GM18870 (cell line): ENCODE measurements around the gene ENOX2.

Experiments
- ATAC-seq: cut with Tn5 transposase; IDR thresholded peaks from one replicate; pipeline ENCODE4 v1.9.1; 2021; ENCODE audit warnings: moderate library complexity; ENCODE audit not compliant: unreplicated experiment

ENOX2 gene

GRCh38 chrX:130704053-130705038 is 198.7 kb downstream of the ENOX2 start:
- no peak for ATAC-seq

GRCh38 chrX:130702867-130703707 is 199.9 kb downstream of the ENOX2 start:
- ATAC-seq, result no peak

- ATAC-seq, result no peak
Observed at GRCh38 chrX:130700629-130701028, 202.4 kb downstream of the ENOX2 start.

- ATAC-seq, result no peak
Observed at GRCh38 chrX:130699618-130700017, 203.4 kb downstream of the ENOX2 start.

GRCh38 chrX:130696542-130696941 is 206.5 kb downstream of the ENOX2 start:
- no peak for ATAC-seq

- ATAC-seq, result no peak
Observed at GRCh38 chrX:130695931-130696330, 207.1 kb downstream of the ENOX2 start.

GRCh38 chrX:130694983-130695382 is 208.0 kb downstream of the ENOX2 start:
- no peak for ATAC-seq

GRCh38 chrX:130691576-130691975 is 211.4 kb downstream of the ENOX2 start:
- ATAC-seq, result no peak

- ATAC-seq, result no peak
Observed at GRCh38 chrX:130688360-130688759, 214.6 kb downstream of the ENOX2 start.

GRCh38 chrX:130682990-130683389 is 220.0 kb downstream of the ENOX2 start:
- ATAC-seq, result no peak

- ATAC-seq, result no peak
Observed at GRCh38 chrX:130680164-130681035, 222.6 kb downstream of the ENOX2 start.

- no peak for ATAC-seq
Observed at GRCh38 chrX:130676861-130677260, 226.1 kb downstream of the ENOX2 start.

GRCh38 chrX:130672214-130672613 is 230.8 kb downstream of the ENOX2 start:
- no peak for ATAC-seq

GRCh38 chrX:130669233-130669632 is 233.8 kb downstream of the ENOX2 start:
- no peak for ATAC-seq

GRCh38 chrX:130665263-130665662 is 237.7 kb downstream of the ENOX2 start:
- no peak for ATAC-seq

- no peak for ATAC-seq
Observed at GRCh38 chrX:130658310-130658709, 244.7 kb downstream of the ENOX2 start.

GRCh38 chrX:130654409-130654950 is 248.5 kb downstream of the ENOX2 start:
- ATAC-seq, result no peak

GRCh38 chrX:130652824-130653578 is 250.0 kb downstream of the ENOX2 start:
- ATAC-seq, result no peak

GRCh38 chrX:130649738-130650137 is 253.3 kb downstream of the ENOX2 start:
- ATAC-seq, result no peak

- ATAC-seq, result no peak
Observed at GRCh38 chrX:130647468-130647867, 255.5 kb downstream of the ENOX2 start.
